GM08714 (cell line): ENCODE results near the gene BTBD9.

Experiments
- H3K4me3 ChIP-seq: fragments of 200-500 bp; sonication (Bioruptor generic); 2 replicates; pipeline ENCODE4 v1.5.1; 2014; ENCODE audit warnings: mild to moderate bottlenecking, low read length, inconsistent platforms
- ZNF274 ChIP-seq: IDR thresholded peaks from 2 replicates; pipeline ENCODE4 v1.6.1; 2012; ENCODE audit warnings: mild to moderate bottlenecking, low read depth, low read length

The BTBD9 gene

GRCh38 chr6:38423746-38424145 lies 216.0 kb downstream of the BTBD9 start:
- no peak for TF ChIP-seq ZNF274
- no peak overlapping the region for H3K4me3 ChIP-seq

GRCh38 chr6:38420207-38420606 lies 219.5 kb downstream of the BTBD9 start:
- no peak overlapping the region for H3K4me3 ChIP-seq
- no peak for TF ChIP-seq ZNF274

DNA sequence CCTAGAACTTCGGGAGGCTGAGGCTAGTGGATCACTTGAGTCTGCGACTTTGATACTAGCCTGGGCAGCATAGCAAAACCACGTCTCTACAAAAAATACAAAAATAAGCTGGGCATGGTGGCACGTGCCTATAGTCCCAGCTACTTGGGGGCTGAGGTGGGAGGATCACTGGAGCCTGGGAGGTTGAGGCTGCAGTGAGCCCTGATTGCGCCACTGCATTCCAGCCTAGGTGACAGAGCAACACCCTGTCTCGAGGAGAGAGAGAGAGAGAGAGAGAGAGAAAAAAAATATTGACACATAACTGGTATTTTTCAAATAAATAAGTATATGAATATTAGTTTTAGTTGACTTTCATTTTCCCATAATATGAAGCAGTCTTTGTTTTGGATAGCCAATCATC lies 222.2 kb downstream of the BTBD9 start:
- H3K4me3 ChIP-seq = no peak overlapping the region
- TF ChIP-seq ZNF274 = no peak

- H3K4me3 ChIP-seq = no peak overlapping the region
- no peak for TF ChIP-seq ZNF274
These were observed 224.3 kb downstream of the BTBD9 start for GRCh38 chr6:38415231-38416005.

DNA sequence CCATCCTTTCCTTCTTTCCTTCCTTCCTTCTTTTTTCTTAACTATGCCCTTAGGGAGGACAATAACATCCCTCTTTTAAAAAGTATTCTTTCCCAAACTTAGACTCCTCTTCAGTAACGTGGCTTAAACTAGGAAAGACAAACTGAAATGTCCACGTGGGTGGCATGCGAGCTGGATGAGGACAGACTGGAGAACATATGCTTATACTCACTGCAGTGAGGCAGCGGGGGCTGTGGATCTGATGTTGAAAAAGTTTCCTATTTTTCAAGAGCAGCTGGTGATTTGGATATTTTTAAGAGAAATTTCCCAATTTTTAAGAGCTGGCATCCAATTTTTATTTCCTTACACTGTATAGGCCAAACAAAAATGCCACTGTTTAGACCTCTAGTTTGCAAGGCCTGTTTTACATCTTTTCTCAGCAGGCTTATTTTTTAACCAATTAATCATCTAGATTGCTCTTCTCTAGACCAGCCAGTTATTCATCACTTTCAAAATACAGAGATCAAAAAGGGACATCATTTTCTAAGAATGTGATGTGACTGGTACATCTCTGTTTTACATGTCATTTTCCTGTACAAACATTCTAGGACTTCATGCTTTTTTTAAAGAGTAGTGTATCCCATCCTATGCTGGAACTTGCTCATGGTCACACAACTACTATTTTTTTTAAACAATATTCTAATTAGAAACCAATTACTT lies 226.5 kb downstream of the BTBD9 start:
- TF ChIP-seq ZNF274 = no peak

DNA sequence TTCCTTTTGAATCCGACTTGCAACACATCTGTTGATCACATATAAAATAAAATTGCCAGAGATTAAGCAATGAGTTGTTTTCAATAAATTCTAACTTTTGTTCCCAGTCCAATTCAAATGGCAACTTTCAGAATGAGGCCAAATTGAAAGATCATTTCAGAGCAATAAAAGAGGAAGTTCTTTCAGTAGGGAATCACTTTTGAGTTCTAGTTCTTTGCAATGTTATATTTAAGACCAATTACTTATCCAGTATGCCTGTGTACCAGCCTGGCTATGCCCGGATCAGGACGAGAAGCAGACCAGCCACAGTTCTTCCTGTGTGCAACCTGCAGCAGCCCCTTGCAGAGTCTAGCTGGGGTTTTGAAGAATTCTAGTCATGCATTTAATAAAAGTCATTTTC lies 232.5 kb downstream of the BTBD9 start:
- no peak overlapping the region for H3K4me3 ChIP-seq
- TF ChIP-seq ZNF274 = no peak

More for the DNA sequence above, 226.5 kb downstream of the BTBD9 start:
- no peak overlapping the region for H3K4me3 ChIP-seq

- no peak for TF ChIP-seq ZNF274
- H3K4me3 ChIP-seq = no peak overlapping the region
These were observed 233.6 kb downstream of the BTBD9 start for GRCh38 chr6:38406096-38406495.

DNA sequence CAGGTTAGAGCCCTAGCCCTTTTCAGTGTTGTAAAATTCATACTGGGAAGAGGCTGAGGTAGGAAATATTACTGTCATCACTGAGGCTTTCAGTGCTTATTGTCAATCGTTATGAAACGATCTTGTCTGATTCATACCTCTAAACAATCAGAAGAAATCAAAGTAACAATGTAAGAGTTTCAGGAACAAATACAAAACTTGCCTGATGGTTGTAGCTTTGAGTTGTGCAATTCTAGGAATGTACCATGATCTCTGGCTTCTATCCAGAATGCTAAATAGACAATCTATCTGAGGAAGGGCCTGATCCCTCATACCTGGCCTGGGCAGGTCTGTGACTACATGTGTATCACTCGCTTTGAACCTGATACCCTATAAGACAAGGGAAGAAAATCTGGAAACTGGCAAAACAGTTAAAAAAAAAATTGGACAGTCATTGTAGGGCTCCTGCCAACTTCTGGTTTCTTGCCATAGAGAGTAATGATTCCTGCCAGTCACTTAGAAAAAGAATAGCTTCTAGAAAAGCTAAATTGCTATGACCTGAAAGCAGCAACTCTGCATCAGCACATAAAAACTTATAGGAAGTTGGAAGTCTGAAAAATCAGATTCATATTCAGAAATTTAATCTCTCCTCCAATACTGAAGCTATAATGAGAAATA lies 234.7 kb downstream of the BTBD9 start:
- H3K4me3 ChIP-seq = no peak overlapping the region
- no peak for TF ChIP-seq ZNF274

GRCh38 chr6:38404355-38404754 lies 235.4 kb downstream of the BTBD9 start:
- no peak overlapping the region for H3K4me3 ChIP-seq
- TF ChIP-seq ZNF274 = no peak

- H3K4me3 ChIP-seq = no peak overlapping the region
- TF ChIP-seq ZNF274 = no peak
These were observed 236.2 kb downstream of the BTBD9 start for GRCh38 chr6:38403548-38403947.

DNA sequence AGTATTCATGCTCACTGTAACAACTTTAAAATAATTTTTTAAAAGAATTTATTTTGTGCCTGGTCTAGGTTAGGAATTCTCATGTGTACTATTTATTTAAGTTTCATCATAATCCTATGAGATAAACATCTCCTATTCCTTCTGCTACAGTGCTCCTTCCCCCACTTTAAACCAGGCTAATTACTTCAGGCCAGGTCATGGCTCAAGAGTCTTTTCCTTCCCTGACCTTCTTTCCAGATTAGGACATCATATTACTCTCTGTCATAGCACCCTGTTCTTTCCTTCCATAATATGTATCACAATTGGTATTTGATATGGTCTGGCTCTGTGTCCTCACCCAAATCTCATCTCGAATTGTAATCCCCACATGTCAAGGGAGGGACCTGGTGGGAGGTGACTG lies 239.0 kb downstream of the BTBD9 start:
- no peak overlapping the region for H3K4me3 ChIP-seq
- no peak for TF ChIP-seq ZNF274

DNA sequence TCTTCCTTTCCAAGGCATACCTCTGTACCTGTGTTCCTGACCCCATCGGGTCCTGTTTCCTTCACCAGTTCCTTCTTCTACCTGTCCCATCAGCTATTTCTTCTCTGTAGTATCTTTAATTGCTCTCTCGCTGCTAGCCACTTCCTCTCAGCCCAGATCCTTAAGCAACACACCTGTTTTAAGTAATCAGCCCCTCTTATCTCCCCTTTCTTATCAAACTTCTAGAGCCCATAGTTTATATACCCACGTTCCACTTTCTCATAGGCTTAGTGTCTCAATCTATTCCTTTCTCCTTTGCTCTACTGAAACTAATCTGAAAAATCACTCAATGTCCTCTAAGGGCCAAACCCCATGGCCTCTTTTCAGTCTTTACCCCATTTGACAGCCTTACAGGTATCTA lies 239.6 kb downstream of the BTBD9 start:
- TF ChIP-seq ZNF274 = no peak
- no peak overlapping the region for H3K4me3 ChIP-seq

DNA sequence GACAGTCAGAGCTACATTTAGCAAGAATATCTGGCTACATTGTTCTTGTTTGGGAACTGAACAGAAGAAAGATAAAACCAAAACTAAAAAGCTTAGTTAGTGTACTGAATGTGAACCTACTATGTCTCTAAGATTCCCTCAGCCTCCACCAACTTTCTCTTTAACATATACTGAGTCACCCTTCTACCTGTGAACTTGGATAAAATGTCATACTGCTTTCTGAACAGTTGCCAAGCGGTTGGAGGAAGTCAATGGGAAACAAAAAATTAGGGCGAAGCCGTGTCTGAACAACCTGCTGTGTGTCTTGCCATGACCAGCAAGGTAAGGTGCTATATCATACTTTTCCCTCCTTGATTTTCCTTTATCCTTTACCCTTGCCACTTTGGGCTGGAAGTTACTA lies 243.5 kb downstream of the BTBD9 start:
- TF ChIP-seq ZNF274 = no peak
- no peak overlapping the region for H3K4me3 ChIP-seq

- no peak for TF ChIP-seq ZNF274
- no peak overlapping the region for H3K4me3 ChIP-seq
These were observed 245.7 kb downstream of the BTBD9 start for GRCh38 chr6:38393986-38394385.
